ENCODE measurements around the gene DAAM1. TPM values are rescaled to one million over a fixed set of nuclear protein-coding genes. Genes with fewer than 3 reads are reported as not detected.

The DAAM1 gene
- total RNA-seq, 3 donors from 2014 or later (not counting 1 experiment from before 2014, with no cell fraction given): 10.9 to 31.4 (median 12.6) TPM

GRCh38 chr14:59161561-59162175 lies 26.8 kb upstream of the DAAM1 start:
- Histone ChIP-seq H3K4me3 (ENCODE audit: low read length) (no peak overlapping the region), H3K9me3 (ENCODE audit: control insufficient read depth, insufficient read depth, low read length) (no peaks in the 10 kb centered on the region), H3K36me3 (ENCODE audit: control insufficient read depth, insufficient read depth, low read length) (no peaks in the 10 kb centered on the region), H3K27me3 (ENCODE audit: control insufficient read depth, insufficient read depth, low read length) (no peaks in the 10 kb centered on the region), H3K4me1 (ENCODE audit: control insufficient read depth, insufficient read depth, low read length) (no peaks in the 10 kb centered on the region), H3K27ac (ENCODE audit: low read length) (no peak overlapping the region)
- intact Hi-C loops (cut with micrococcal nuclease): no loop called here
- no peak for TF ChIP-seq CTCF (IDR thresholded peaks at IDR 0.05)
- WGBS (ENCODE audit: insufficient coverage): 51% methylated on average over 5 of the region's 7 CpGs
- H3K27ac Mint-ChIP-seq: no peak overlapping the region
- no peaks in the 10 kb centered on the region for H3K4me1 Mint-ChIP-seq
- H3K36me3 Mint-ChIP-seq: no peaks in the 10 kb centered on the region
- DNase-seq: peak in 1 of 2 donors; percentile 54
- H3K4me3 Mint-ChIP-seq: no peak overlapping the region
- ATAC-seq: no peak
- H3K9me3 Mint-ChIP-seq: no peaks in the 10 kb centered on the region
- H3K27me3 Mint-ChIP-seq (ENCODE audit: low read depth in 2 of 2): peaks cover 12 to 22% of the 10 kb centered on the region in 2 donors

- Mint-ChIP-seq H3K27ac (no peak overlapping the region), H3K27me3 (ENCODE audit: low read depth in 2 of 2) (peaks cover 6 to 22% of the 10 kb centered on the region in 2 donors), H3K36me3 (no peaks in the 10 kb centered on the region), H3K4me3 (no peak overlapping the region), H3K9me3 (no peaks in the 10 kb centered on the region), H3K4me1 (no peaks in the 10 kb centered on the region)
- Histone ChIP-seq H3K4me3 (ENCODE audit: low read length) (no peak overlapping the region), H3K4me1 (ENCODE audit: control insufficient read depth, insufficient read depth, low read length) (no peaks in the 10 kb centered on the region), H3K9me3 (ENCODE audit: control insufficient read depth, insufficient read depth, low read length) (no peaks in the 10 kb centered on the region), H3K36me3 (ENCODE audit: control insufficient read depth, insufficient read depth, low read length) (no peaks in the 10 kb centered on the region), H3K27me3 (ENCODE audit: control insufficient read depth, insufficient read depth, low read length) (no peaks in the 10 kb centered on the region), H3K27ac (ENCODE audit: low read length) (no peak overlapping the region)
- 87% methylated on average over 2 of the region's 3 CpGs for WGBS (ENCODE audit: insufficient coverage)
- ATAC-seq (no peak), DNase-seq (no peak)
- intact Hi-C loops (cut with micrococcal nuclease): no loop called here
- no peak for TF ChIP-seq CTCF (IDR thresholded peaks at IDR 0.05)
Observed at GRCh38 chr14:59166258-59166657, 22.2 kb upstream of the DAAM1 start.

GRCh38 chr14:59175404-59175803 lies 13.1 kb upstream of the DAAM1 start:
- WGBS (ENCODE audit: insufficient coverage): 64% methylated on average over 2 of the region's 3 CpGs
- H3K4me1 ChIP-seq (ENCODE audit: control insufficient read depth, insufficient read depth, low read length): no peaks in the 10 kb centered on the region
- no peak overlapping the region for H3K27ac ChIP-seq (ENCODE audit: low read length)
- H3K27me3 ChIP-seq (ENCODE audit: control insufficient read depth, insufficient read depth, low read length): no peaks in the 10 kb centered on the region
- Mint-ChIP-seq H3K4me3 (no peak overlapping the region), H3K4me1 (peaks cover 5 to 6% of the 10 kb centered on the region in 2 donors), H3K9me3 (no peaks in the 10 kb centered on the region), H3K27ac (no peak overlapping the region), H3K36me3 (no peaks in the 10 kb centered on the region), H3K27me3 (ENCODE audit: low read depth in 2 of 2) (peaks cover under 1 to 13% of the 10 kb centered on the region in 2 donors)
- intact Hi-C loops (cut with micrococcal nuclease): no loop called here
- no peak for DNase-seq
- no peak for ATAC-seq
- TF ChIP-seq CTCF (IDR thresholded peaks at IDR 0.05): no peak
- H3K36me3 ChIP-seq (ENCODE audit: control insufficient read depth, insufficient read depth, low read length): no peaks in the 10 kb centered on the region
- H3K9me3 ChIP-seq (ENCODE audit: control insufficient read depth, insufficient read depth, low read length): no peaks in the 10 kb centered on the region
- no peak overlapping the region for H3K4me3 ChIP-seq (ENCODE audit: low read length)

GRCh38 chr14:59176765-59177164 lies 11.7 kb upstream of the DAAM1 start:
- ATAC-seq: no peak
- Histone ChIP-seq H3K36me3 (ENCODE audit: control insufficient read depth, insufficient read depth, low read length) (no peaks in the 10 kb centered on the region), H3K27ac (ENCODE audit: low read length) (no peak overlapping the region), H3K9me3 (ENCODE audit: control insufficient read depth, insufficient read depth, low read length) (no peaks in the 10 kb centered on the region), H3K4me1 (ENCODE audit: control insufficient read depth, insufficient read depth, low read length) (no peaks in the 10 kb centered on the region), H3K27me3 (ENCODE audit: control insufficient read depth, insufficient read depth, low read length) (no peaks in the 10 kb centered on the region), H3K4me3 (ENCODE audit: low read length) (no peak overlapping the region)
- H3K4me3 Mint-ChIP-seq: no peak overlapping the region
- WGBS (ENCODE audit: insufficient coverage): no CpG with 5 or more reads among the region's 1 CpG
- TF ChIP-seq CTCF (IDR thresholded peaks at IDR 0.05): no peak
- peaks cover 2 to 16% of the 10 kb centered on the region in 2 donors for H3K27me3 Mint-ChIP-seq (ENCODE audit: low read depth in 2 of 2)
- H3K36me3 Mint-ChIP-seq: no peaks in the 10 kb centered on the region
- H3K9me3 Mint-ChIP-seq: no peaks in the 10 kb centered on the region
- no peak for DNase-seq
- peaks cover 5 to 6% of the 10 kb centered on the region in 2 donors for H3K4me1 Mint-ChIP-seq
- no peak overlapping the region for H3K27ac Mint-ChIP-seq
- intact Hi-C loops (cut with micrococcal nuclease): no loop called here

Measured in natural killer cell (primary cell).